ENCODE results near the gene TUT7. TPM values are rescaled to one million over a fixed set of nuclear protein-coding genes. Genes with fewer than 3 reads are reported as not detected.

TUT7 gene
- total and polyA plus RNA-seq, 2 of the 4 experiments (the other 2 are of a cell fraction) = 13.3 to 33.3 TPM

DNA sequence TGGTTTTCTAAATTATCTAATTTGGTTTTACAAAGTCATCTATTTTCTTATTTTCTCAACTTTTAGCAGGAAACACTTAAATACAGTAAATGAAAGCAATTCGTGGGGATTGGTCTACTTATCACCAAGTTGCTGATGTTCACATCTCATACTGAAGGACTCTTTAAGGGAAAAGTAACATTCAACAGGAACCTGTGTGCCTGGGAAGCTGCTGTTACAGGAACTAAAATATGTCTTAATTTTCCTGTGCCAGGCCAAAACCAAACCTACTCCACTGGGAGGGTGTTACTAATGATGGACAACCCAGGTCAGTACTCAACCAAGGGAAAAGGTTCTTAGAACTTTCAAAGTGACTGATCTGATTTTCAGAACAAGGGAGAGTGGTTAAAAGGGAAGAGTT lies 77.1 kb downstream of the TUT7 start:
- no peak overlapping the region for H2AK5ac ChIP-seq (ENCODE audit: low read depth, low read length)
- H3K14ac ChIP-seq (replicated peaks; ENCODE audit: low read depth, low read length) = no peak overlapping the region
- no peaks in the 10 kb centered on the region for H3K9me3 ChIP-seq (ENCODE audit: control insufficient read depth, insufficient read depth, low read length)
- no peaks in the 10 kb centered on the region for H3K27me3 ChIP-seq (ENCODE audit: control insufficient read depth, insufficient read depth, low read length)
- peaks cover 14% of the 10 kb centered on the region; the same call in 1 of the 2 replicates for H4K20me1 ChIP-seq (ENCODE audit: insufficient read depth, low read length)
- intact Hi-C loops (cut with micrococcal nuclease) (loop anchor here (5.0 to 10.0 kb wide), 2 partner anchors 75 to 232 kb away; no protein-coding TSS in a partner anchor), in situ Hi-C loops (cut with MboI; ENCODE audit: low sequenced_read_pairs) (no loop called here), dilution Hi-C loops (cut with HindIII; ENCODE audit: low sequenced_read_pairs, unreplicated experiment) (no loop called here)
- no peak overlapping the region for H2BK15ac ChIP-seq (ENCODE audit: low read depth, low read length)
- CTCF ChIA-PET = interaction anchor here (1.3 kb wide), 1 partner anchor 36 kb away, joined by 3 read pairs; no protein-coding TSS in a partner anchor
- peaks cover 9% of the 10 kb centered on the region for H3K36me3 ChIP-seq (ENCODE audit: control insufficient read depth, insufficient read depth, low read length)
- POLR2A ChIA-PET (ENCODE audit: unreplicated experiment) = no interaction called here
- H3K56ac ChIP-seq (ENCODE audit: extremely low read depth, insufficient read depth, low read length) = no peak overlapping the region
- DNase-seq (no peak), ATAC-seq (ENCODE audit: low read depth) (no peak)
- H2BK20ac ChIP-seq (ENCODE audit: low read depth, low read length) = no peak overlapping the region
- no peak overlapping the region for H2AFZ ChIP-seq (replicated peaks; ENCODE audit: low read length, poor library complexity)
- H2BK5ac ChIP-seq (ENCODE audit: low read depth, low read length, poor library complexity, severe bottlenecking) = no peak overlapping the region
- no peak overlapping the region for H2AK9ac ChIP-seq (replicated peaks; ENCODE audit: low read depth, low read length, poor library complexity)
- no CpG with 5 or more reads among the region's 1 CpG for WGBS, 2 experiments (ENCODE audit: extremely low coverage in 2 of 2, insufficient read length in 1 of 2)
- no peak overlapping the region for H3K4me3 ChIP-seq (ENCODE audit: insufficient read depth, low read depth, low read length)
- TF ChIP-seq MAZ (IDR thresholded peaks at IDR 0.05; ENCODE audit: borderline replicate concordance, low read depth, low read length) (no peak), RCOR1 (IDR thresholded peaks at IDR 0.05; ENCODE audit: insufficient replicate concordance, low read length) (no peak), RFX5 (IDR thresholded peaks at IDR 0.05; ENCODE audit: low read depth, low read length) (no peak), MXI1 (IDR thresholded peaks at IDR 0.05; ENCODE audit: borderline replicate concordance, low read depth, low read length) (no peak), MAFK (IDR thresholded peaks at IDR 0.05; ENCODE audit: low read depth, low read length) (no peak)
- TF ChIP-seq, protein P1, sequence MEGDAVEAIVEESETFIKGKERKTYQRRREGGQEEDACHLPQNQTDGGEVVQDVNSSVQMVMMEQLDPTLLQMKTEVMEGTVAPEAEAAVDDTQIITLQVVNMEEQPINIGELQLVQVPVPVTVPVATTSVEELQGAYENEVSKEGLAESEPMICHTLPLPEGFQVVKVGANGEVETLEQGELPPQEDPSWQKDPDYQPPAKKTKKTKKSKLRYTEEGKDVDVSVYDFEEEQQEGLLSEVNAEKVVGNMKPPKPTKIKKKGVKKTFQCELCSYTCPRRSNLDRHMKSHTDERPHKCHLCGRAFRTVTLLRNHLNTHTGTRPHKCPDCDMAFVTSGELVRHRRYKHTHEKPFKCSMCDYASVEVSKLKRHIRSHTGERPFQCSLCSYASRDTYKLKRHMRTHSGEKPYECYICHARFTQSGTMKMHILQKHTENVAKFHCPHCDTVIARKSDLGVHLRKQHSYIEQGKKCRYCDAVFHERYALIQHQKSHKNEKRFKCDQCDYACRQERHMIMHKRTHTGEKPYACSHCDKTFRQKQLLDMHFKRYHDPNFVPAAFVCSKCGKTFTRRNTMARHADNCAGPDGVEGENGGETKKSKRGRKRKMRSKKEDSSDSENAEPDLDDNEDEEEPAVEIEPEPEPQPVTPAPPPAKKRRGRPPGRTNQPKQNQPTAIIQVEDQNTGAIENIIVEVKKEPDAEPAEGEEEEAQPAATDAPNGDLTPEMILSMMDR (conservative IDR thresholded peaks at IDR 0.05; ENCODE audit: low read depth, low read length) = no peak
- TF ChIP-seq, protein P2, sequence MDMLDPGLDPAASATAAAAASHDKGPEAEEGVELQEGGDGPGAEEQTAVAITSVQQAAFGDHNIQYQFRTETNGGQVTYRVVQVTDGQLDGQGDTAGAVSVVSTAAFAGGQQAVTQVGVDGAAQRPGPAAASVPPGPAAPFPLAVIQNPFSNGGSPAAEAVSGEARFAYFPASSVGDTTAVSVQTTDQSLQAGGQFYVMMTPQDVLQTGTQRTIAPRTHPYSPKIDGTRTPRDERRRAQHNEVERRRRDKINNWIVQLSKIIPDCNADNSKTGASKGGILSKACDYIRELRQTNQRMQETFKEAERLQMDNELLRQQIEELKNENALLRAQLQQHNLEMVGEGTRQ (IDR thresholded peaks at IDR 0.05; ENCODE audit: low read depth, low read length) = no peak
- peaks cover 10% of the 10 kb centered on the region for H3K9me1 ChIP-seq (ENCODE audit: insufficient read depth, low read length)
- BruUV-seq (replicated peaks) = no TSS peak
- H3K9ac ChIP-seq (ENCODE audit: low read depth, low read length) = no peak overlapping the region
- H4K8ac ChIP-seq (ENCODE audit: low read depth in 2 of 2, low read length in 2 of 2) = no peak overlapping the region
- H3K4me2 ChIP-seq (ENCODE audit: low read depth, low read length) = no peak overlapping the region
- H3K4me1 ChIP-seq (ENCODE audit: control insufficient read depth, insufficient read depth, low read length) = peaks cover 6% of the 10 kb centered on the region
- H3K18ac ChIP-seq (ENCODE audit: low read depth, low read length) = no peak overlapping the region
- no peak overlapping the region for H2BK120ac ChIP-seq (ENCODE audit: low read depth, low read length)
- no peak overlapping the region for H4K91ac ChIP-seq (ENCODE audit: insufficient read depth, low read depth, low read length)
- H3K79me1 ChIP-seq (ENCODE audit: low read depth in 1 of 2, low read length in 2 of 2) = peaks cover 39 to 62% of the 10 kb centered on the region in 2 experiments
- H3K4ac ChIP-seq (ENCODE audit: low read depth, low read length) = no peak overlapping the region
- no peak overlapping the region for H3K23ac ChIP-seq (ENCODE audit: low read depth, low read length)
- H4K5ac ChIP-seq (ENCODE audit: low read depth, low read length) = no peak overlapping the region
- no peak overlapping the region for H3K27ac ChIP-seq (ENCODE audit: insufficient read depth, low read length)
